GM23338 (cell line): Measurements from ENCODE around the gene CCDC93. TPM values are rescaled to one million over a fixed set of nuclear protein-coding genes. Genes with fewer than 3 reads are reported as not detected.

ENCODE experiments used
- ATAC-seq: fragments of 200-7000 bp; cut with Tn5 transposase; 3 replicates; pipeline ENCODE4 v1.9.1; 2020
- DNase-seq: peaks from one replicate; pipeline ENCODE4 v3.0.0-alpha.2; 2015; ENCODE audit warnings: low spot score
- H2AFZ ChIP-seq: fragments of 200-600 bp; sonication (generic); 2 replicates; pipeline ENCODE4 v1.8.0; 2016; ENCODE audit warnings: antibody characterized with exemption, mild to moderate bottlenecking, moderate library complexity
- H3F3A ChIP-seq: fragments of 200-600 bp; sonication (generic); replicated peaks from 2 replicates; pipeline ENCODE4 v1.8.0; 2017; ENCODE audit warnings: antibody characterized with exemption, mixed run types, low read depth
- H3K27ac ChIP-seq: fragments of 200-600 bp; sonication (generic); 2 replicates; pipeline ENCODE4 v1.6.1; 2016; ENCODE audit warnings: low read depth
- H3K27me3 ChIP-seq: fragments of 200-600 bp; sonication (generic); 2 replicates; pipeline ENCODE4 v1.8.0; 2016; ENCODE audit warnings: mild to moderate bottlenecking, mixed run types, moderate library complexity; ENCODE audit not compliant: insufficient read depth
- H3K36me3 ChIP-seq: fragments of 200-600 bp; sonication (generic); 2 replicates; pipeline ENCODE4 v1.8.0; 2016; ENCODE audit warnings: mild to moderate bottlenecking; ENCODE audit not compliant: insufficient read depth
- H3K4me1 ChIP-seq: fragments of 200-600 bp; sonication (generic); 2 replicates; pipeline ENCODE4 v1.8.0; 2016; ENCODE audit warnings: mild to moderate bottlenecking, moderate library complexity; ENCODE audit not compliant: insufficient read depth
- H3K4me2 ChIP-seq: fragments of 200-600 bp; sonication (generic); 2 replicates; pipeline ENCODE4 v1.7.1; 2017; ENCODE audit warnings: mixed run types
- H3K4me3 ChIP-seq: fragments of 200-600 bp; sonication (generic); 2 replicates; pipeline ENCODE4 v1.6.1; 2016; ENCODE audit warnings: mixed run types
- H3K79me2 ChIP-seq: fragments of 200-600 bp; sonication (generic); replicated peaks from 2 replicates; pipeline ENCODE4 v1.8.0; 2017; ENCODE audit warnings: mild to moderate bottlenecking; ENCODE audit not compliant: insufficient read depth
- H3K9me2 ChIP-seq: fragments of 200-600 bp; sonication (generic); 2 replicates; pipeline ENCODE4 v1.8.0; 2017; ENCODE audit not compliant: insufficient read depth
- H4K20me1 ChIP-seq: fragments of 200-600 bp; sonication (generic); replicated peaks from 2 replicates; pipeline ENCODE4 v1.8.0; 2017; ENCODE audit warnings: mild to moderate bottlenecking; ENCODE audit not compliant: insufficient read depth
- H3K27ac Mint-ChIP-seq: 2 replicates; pipeline ENCODE4 v1.8.0; 2020; ENCODE audit warnings: inconsistent platforms, mild to moderate bottlenecking, moderate library complexity, mixed read lengths
- H3K27me3 Mint-ChIP-seq: 3 replicates; pipeline ENCODE4 v1.8.0; 2022; ENCODE audit warnings: low read depth, mild to moderate bottlenecking, moderate library complexity, mixed read lengths, inconsistent platforms; ENCODE audit not compliant: insufficient read depth, poor library complexity
- H3K36me3 Mint-ChIP-seq: 3 replicates; pipeline ENCODE4 v1.8.0; 2021; ENCODE audit warnings: low read depth, mild to moderate bottlenecking, inconsistent platforms, moderate library complexity, mixed read lengths
- H3K4me1 Mint-ChIP-seq: 3 replicates; pipeline ENCODE4 v1.8.0; 2020; ENCODE audit warnings: mild to moderate bottlenecking, inconsistent platforms, mixed read lengths
- H3K4me3 Mint-ChIP-seq: 3 replicates; pipeline ENCODE4 v1.8.0; 2021; ENCODE audit warnings: moderate library complexity, mild to moderate bottlenecking, inconsistent platforms, mixed read lengths
- H3K9me3 Mint-ChIP-seq: 3 replicates; pipeline ENCODE4 v1.8.0; 2020; ENCODE audit warnings: moderate library complexity, mild to moderate bottlenecking, inconsistent platforms, mixed read lengths
- CTCF ChIP-seq, 2 experiments: fragments of 200-600 bp in 1 of 2; sonication (generic) in 1 of 2; conservative IDR thresholded peaks; 2 replicates each; pipeline versions ENCODE4 v1.5.1 to v1.6.1; 2016 to 2017; ENCODE audit warnings: antibody characterized with exemption in 2 of 2, low read depth in 2 of 2, mild to moderate bottlenecking in 2 of 2, moderate library complexity in 1 of 2
- ETS1 ChIP-seq: IDR thresholded peaks from 2 replicates; pipeline ENCODE4 v1.6.1; 2016; ENCODE audit warnings: antibody characterized with exemption
- EZH2 ChIP-seq: fragments of 200-600 bp; sonication (generic); IDR thresholded peaks from one replicate; pipeline ENCODE4 v1.8.0; 2017; ENCODE audit warnings: antibody characterized with exemption, mild to moderate bottlenecking, low read depth; ENCODE audit not compliant: unreplicated experiment
- EZH2phosphoT487 ChIP-seq: fragments of 200-600 bp; sonication (generic); IDR thresholded peaks from one replicate; pipeline ENCODE4 v1.8.1; 2018; ENCODE audit warnings: antibody characterized with exemption; ENCODE audit not compliant: unreplicated experiment
- JUNB ChIP-seq: IDR thresholded peaks from one replicate; pipeline ENCODE4 v1.6.1; 2016; ENCODE audit warnings: antibody characterized with exemption; ENCODE audit not compliant: unreplicated experiment
- NANOG ChIP-seq: IDR thresholded peaks from 2 replicates; pipeline ENCODE4 v1.6.1; 2016; ENCODE audit warnings: antibody characterized with exemption, borderline replicate concordance
- POLR2AphosphoS5 ChIP-seq: IDR thresholded peaks from 2 replicates; pipeline ENCODE4 v1.6.1; 2016; ENCODE audit warnings: antibody characterized with exemption, low read depth
- REST ChIP-seq: IDR thresholded peaks from one replicate; pipeline ENCODE4 v1.6.1; 2018; ENCODE audit warnings: antibody characterized with exemption; ENCODE audit not compliant: unreplicated experiment
- ZNF462 ChIP-seq: fragments of 250-450 bp; sonication (Bioruptor Pico); IDR thresholded peaks from 2 replicates; pipeline ENCODE4 v1.5.0; 2020; ENCODE audit warnings: mild to moderate bottlenecking, moderate library complexity
- polyA plus RNA-seq: library from polyadenylated mRNA; unstranded; fragments of >200 nt; fragmentation: Nextera tagmentation; extraction: Ambion mirVana; gene quantifications from 2 replicates; pipeline ENCODE4 v1.2.1, GENCODE V29; 2016
- total RNA-seq: library from RNA; depleted of rRNA; stranded (reverse); fragments of >200 nt; shearing (Covaris generic); gene quantifications from 2 replicates; pipeline ENCODE4 v1.2.3, GENCODE V29; 2014

CCDC93 gene
- total and polyA plus RNA-seq, 2 experiments from 2014 or later, result 13.1 to 16.8 TPM

- no peaks in the 10 kb centered on the region for H3K4me1 Mint-ChIP-seq
- ATAC-seq, result no peak
- H3K9me3 Mint-ChIP-seq, result no peaks in the 10 kb centered on the region
- H3K9me2 ChIP-seq, result no peaks in the 10 kb centered on the region
- H3K4me2 ChIP-seq, result no peak overlapping the region
- H3K27me3 ChIP-seq, result no peaks in the 10 kb centered on the region
- H4K20me1 ChIP-seq, result 0 out of 2 replicates have a peak, but pooled peaks cover 9% of the 10 kb centered on the region
- H3K4me3 Mint-ChIP-seq, result no peak overlapping the region
- H3K79me2 ChIP-seq, result no peaks in the 10 kb centered on the region
- H3K36me3 Mint-ChIP-seq, result peaks cover 14% of the 10 kb centered on the region
- TF ChIP-seq POLR2AphosphoS5, result no peak
- TF ChIP-seq CTCF (conservative IDR thresholded peaks at IDR 0.05; ENCODE audit: low read depth in 2 of 2), result 0 out of 4 replicates have a peak, but pooled peaks have one; percentile 9 to 11
- no peak for TF ChIP-seq NANOG
- TF ChIP-seq EZH2, result no peak
- no peak for TF ChIP-seq ZNF462 (CRISPR knock-in tag)
- no peak for TF ChIP-seq ETS1
- TF ChIP-seq JUNB, result no peak
- no peak for TF ChIP-seq REST
- no peak for TF ChIP-seq EZH2phosphoT487
- H3K27ac Mint-ChIP-seq, result no peak overlapping the region
- peaks cover 2% of the 10 kb centered on the region for H3K27me3 Mint-ChIP-seq
- no peaks in the 10 kb centered on the region for H3F3A ChIP-seq
- H2AFZ ChIP-seq, result no peak overlapping the region
- peaks cover 6% of the 10 kb centered on the region; the same call in 1 of the 2 replicates for H3K36me3 ChIP-seq
- H3K27ac ChIP-seq, result no peak overlapping the region
- no peaks in the 10 kb centered on the region for H3K4me1 ChIP-seq
- H3K4me3 ChIP-seq, result no peak overlapping the region
- no peak for DNase-seq
Observed at GRCh38 chr2:117968722-117969121, 45.1 kb downstream of the CCDC93 start.
